ENCODE results near the gene ARHGEF17.

ARHGEF17 gene

GRCh38 chr11:73318501-73319011 is 10.5 kb downstream of the ARHGEF17 start:
- peaks cover 21% of the 10 kb centered on the region for H3K4me1 ChIP-seq (ENCODE audit: control insufficient read depth, low read length)
- H3K27ac ChIP-seq (ENCODE audit: low read depth, low read length) = no peak overlapping the region
- H3K9me2 ChIP-seq (replicated peaks; ENCODE audit: control insufficient read depth, low read length) = no peaks in the 10 kb centered on the region
- no peaks in the 10 kb centered on the region for H3K9me3 ChIP-seq (ENCODE audit: control insufficient read depth, insufficient read depth, low read length)
- H3K27me3 ChIP-seq (ENCODE audit: control insufficient read depth, low read length) = no peaks in the 10 kb centered on the region
- H3K79me2 ChIP-seq (ENCODE audit: control insufficient read depth, low read length) = no peaks in the 10 kb centered on the region
- no peaks in the 10 kb centered on the region for H3F3A ChIP-seq (ENCODE audit: control insufficient read depth, insufficient read depth)
- H3K36me3 ChIP-seq (ENCODE audit: control insufficient read depth, low read length) = no peaks in the 10 kb centered on the region
- H3K4me2 ChIP-seq (ENCODE audit: low read length) = no peak overlapping the region
- H4K20me1 ChIP-seq (ENCODE audit: control insufficient read depth, insufficient read depth, low read depth, low read length) = no peaks in the 10 kb centered on the region
- TF ChIP-seq, protein P1, sequence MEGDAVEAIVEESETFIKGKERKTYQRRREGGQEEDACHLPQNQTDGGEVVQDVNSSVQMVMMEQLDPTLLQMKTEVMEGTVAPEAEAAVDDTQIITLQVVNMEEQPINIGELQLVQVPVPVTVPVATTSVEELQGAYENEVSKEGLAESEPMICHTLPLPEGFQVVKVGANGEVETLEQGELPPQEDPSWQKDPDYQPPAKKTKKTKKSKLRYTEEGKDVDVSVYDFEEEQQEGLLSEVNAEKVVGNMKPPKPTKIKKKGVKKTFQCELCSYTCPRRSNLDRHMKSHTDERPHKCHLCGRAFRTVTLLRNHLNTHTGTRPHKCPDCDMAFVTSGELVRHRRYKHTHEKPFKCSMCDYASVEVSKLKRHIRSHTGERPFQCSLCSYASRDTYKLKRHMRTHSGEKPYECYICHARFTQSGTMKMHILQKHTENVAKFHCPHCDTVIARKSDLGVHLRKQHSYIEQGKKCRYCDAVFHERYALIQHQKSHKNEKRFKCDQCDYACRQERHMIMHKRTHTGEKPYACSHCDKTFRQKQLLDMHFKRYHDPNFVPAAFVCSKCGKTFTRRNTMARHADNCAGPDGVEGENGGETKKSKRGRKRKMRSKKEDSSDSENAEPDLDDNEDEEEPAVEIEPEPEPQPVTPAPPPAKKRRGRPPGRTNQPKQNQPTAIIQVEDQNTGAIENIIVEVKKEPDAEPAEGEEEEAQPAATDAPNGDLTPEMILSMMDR (IDR thresholded peaks at IDR 0.05; ENCODE audit: low read depth, low read length, poor library complexity, severe bottlenecking) = no peak
- TF ChIP-seq EZH2phosphoT487 (IDR thresholded peaks at IDR 0.05; ENCODE audit: borderline replicate concordance, low read length) = no peak
- no peak overlapping the region for H3K4me3 ChIP-seq (ENCODE audit: low read length)

DNA sequence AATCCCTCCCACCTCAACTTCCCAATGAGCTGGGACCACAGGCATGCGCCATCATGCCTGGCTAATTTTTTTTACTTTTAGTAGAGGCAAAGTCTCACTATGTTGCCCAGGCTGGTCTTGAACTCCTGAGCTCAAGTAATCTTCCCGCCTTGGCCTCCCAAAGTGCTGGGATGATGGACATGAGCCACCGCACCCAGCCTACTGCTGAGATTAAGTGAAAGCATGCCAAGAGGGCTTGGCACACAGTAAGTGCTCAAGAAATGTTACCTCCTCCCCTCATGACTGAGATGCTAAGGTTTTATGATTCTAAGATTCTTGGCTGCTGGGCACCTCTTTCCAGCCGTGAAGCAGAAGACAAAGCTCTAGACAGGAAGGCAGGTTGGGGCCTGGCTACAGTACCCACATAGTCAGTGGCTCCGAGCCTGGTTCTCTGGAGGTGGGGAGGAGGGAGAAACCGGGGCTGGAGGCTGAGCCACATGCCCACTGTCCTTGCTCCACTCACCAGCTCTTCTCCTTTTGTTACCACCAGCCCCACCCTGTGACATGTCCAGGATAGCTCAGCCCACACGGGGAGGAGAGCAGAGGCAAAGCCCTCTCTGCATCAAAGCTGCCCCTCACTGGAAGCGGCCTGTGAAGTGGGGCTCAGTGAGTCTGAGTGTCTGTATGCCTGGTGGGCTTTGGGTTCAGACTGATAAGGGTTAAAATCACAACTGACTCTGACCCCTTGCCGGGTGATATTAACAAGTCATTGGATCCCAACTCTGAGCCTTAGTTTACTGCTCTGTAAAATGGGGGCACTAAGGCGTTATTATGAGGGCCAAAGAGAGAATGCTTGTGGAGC is 12.9 kb downstream of the ARHGEF17 start:
- H3K27ac ChIP-seq (ENCODE audit: low read depth, low read length) = no peak overlapping the region
- no peaks in the 10 kb centered on the region for H3K36me3 ChIP-seq (ENCODE audit: control insufficient read depth, low read length)
- no peaks in the 10 kb centered on the region for H3F3A ChIP-seq (ENCODE audit: control insufficient read depth, insufficient read depth)
- H3K4me2 ChIP-seq (ENCODE audit: low read length) = peak overlapping the region; percentile 66
- no peak for TF ChIP-seq EZH2phosphoT487 (IDR thresholded peaks at IDR 0.05; ENCODE audit: borderline replicate concordance, low read length)
- TF ChIP-seq, protein P1 (IDR thresholded peaks at IDR 0.05; ENCODE audit: low read depth, low read length, poor library complexity, severe bottlenecking) = no peak
- H3K9me3 ChIP-seq (ENCODE audit: control insufficient read depth, insufficient read depth, low read length) = no peaks in the 10 kb centered on the region
- H3K79me2 ChIP-seq (ENCODE audit: control insufficient read depth, low read length) = no peaks in the 10 kb centered on the region
- H3K9me2 ChIP-seq (replicated peaks; ENCODE audit: control insufficient read depth, low read length) = no peaks in the 10 kb centered on the region
- H3K4me1 ChIP-seq (ENCODE audit: control insufficient read depth, low read length) = peaks cover 33% of the 10 kb centered on the region
- no peaks in the 10 kb centered on the region for H3K27me3 ChIP-seq (ENCODE audit: control insufficient read depth, low read length)
- H4K20me1 ChIP-seq (ENCODE audit: control insufficient read depth, insufficient read depth, low read depth, low read length) = no peaks in the 10 kb centered on the region
- H3K4me3 ChIP-seq (ENCODE audit: low read length) = no peak overlapping the region

- Histone ChIP-seq H3K9me3 (ENCODE audit: control insufficient read depth, insufficient read depth, low read length) (no peaks in the 10 kb centered on the region), H3K79me2 (ENCODE audit: control insufficient read depth, low read length) (no peaks in the 10 kb centered on the region), H3K4me2 (ENCODE audit: low read length) (peak overlapping the region; percentile 66), H3K4me3 (ENCODE audit: low read length) (peak overlapping the region; percentile 41), H3K36me3 (ENCODE audit: control insufficient read depth, low read length) (no peaks in the 10 kb centered on the region), H3K27me3 (ENCODE audit: control insufficient read depth, low read length) (no peaks in the 10 kb centered on the region), H3F3A (ENCODE audit: control insufficient read depth, insufficient read depth) (no peaks in the 10 kb centered on the region), H4K20me1 (ENCODE audit: control insufficient read depth, insufficient read depth, low read depth, low read length) (no peaks in the 10 kb centered on the region), H3K27ac (ENCODE audit: low read depth, low read length) (no peak overlapping the region), H3K4me1 (ENCODE audit: control insufficient read depth, low read length) (peaks cover 33% of the 10 kb centered on the region), H3K9me2 (replicated peaks; ENCODE audit: control insufficient read depth, low read length) (no peaks in the 10 kb centered on the region)
- TF ChIP-seq EZH2phosphoT487 (IDR thresholded peaks at IDR 0.05; ENCODE audit: borderline replicate concordance, low read length) = no peak
- TF ChIP-seq, protein P1 (IDR thresholded peaks at IDR 0.05; ENCODE audit: low read depth, low read length, poor library complexity, severe bottlenecking) = no peak
Observed at GRCh38 chr11:73321604-73322381, 13.7 kb downstream of the ARHGEF17 start.
